ENCODE results near the gene CRTC3.

The CRTC3 gene

GRCh38 chr15:90560229-90560776 is 30.6 kb downstream of the CRTC3 start:
- Histone ChIP-seq H3K27ac (peak overlapping the region; percentile 76 to 85), H3K4me3 (no peak overlapping the region), H3K9me3 (no peaks in the 10 kb centered on the region), H3K4me1 (peaks cover 0 to 94% (median 81%) of the 10 kb centered on the region in 4 donors), H3K36me3 (no peaks in the 10 kb centered on the region), H3K27me3 (no peaks in the 10 kb centered on the region)
- no peak for TF ChIP-seq CTCF (IDR thresholded peaks at IDR 0.05)
- peak; percentile 68 to 82 for DNase-seq
- intact Hi-C loops (cut with DNase I; ENCODE audit: low total_unique reads) = no loop called here

- Histone ChIP-seq H3K4me3 (no peak overlapping the region), H3K27me3 (no peaks in the 10 kb centered on the region), H3K4me1 (peaks cover 0 to 83% (median 80%) of the 10 kb centered on the region in 4 donors), H3K9me3 (no peaks in the 10 kb centered on the region), H3K27ac (peak overlapping the region; percentile 76 to 85), H3K36me3 (no peaks in the 10 kb centered on the region)
- intact Hi-C loops (cut with DNase I; ENCODE audit: low total_unique reads) = no loop called here
- no peak for TF ChIP-seq CTCF (IDR thresholded peaks at IDR 0.05)
- DNase-seq = peak in 1 of 2 donors; percentile 45
Measured at GRCh38 chr15:90561344-90562244, 31.9 kb downstream of the CRTC3 start.

GRCh38 chr15:90562669-90563068 is 32.9 kb downstream of the CRTC3 start:
- no peaks in the 10 kb centered on the region for H3K36me3 ChIP-seq
- no peak for TF ChIP-seq CTCF (IDR thresholded peaks at IDR 0.05)
- no peak for DNase-seq
- H3K27me3 ChIP-seq = no peaks in the 10 kb centered on the region
- no peak overlapping the region for H3K4me3 ChIP-seq
- H3K9me3 ChIP-seq = no peaks in the 10 kb centered on the region
- intact Hi-C loops (cut with DNase I; ENCODE audit: low total_unique reads) = no loop called here
- H3K4me1 ChIP-seq = peaks cover 0 to 79% (median 71%) of the 10 kb centered on the region in 4 donors
- peak overlapping the region; percentile 76 to 85 for H3K27ac ChIP-seq

- no peak overlapping the region for H3K4me3 ChIP-seq
- no peak for TF ChIP-seq CTCF (IDR thresholded peaks at IDR 0.05)
- H3K27me3 ChIP-seq = no peaks in the 10 kb centered on the region
- H3K27ac ChIP-seq = peak overlapping the region; percentile 76 to 85
- no peaks in the 10 kb centered on the region for H3K9me3 ChIP-seq
- no peak for DNase-seq
- intact Hi-C loops (cut with DNase I; ENCODE audit: low total_unique reads) = no loop called here
- peaks cover 0 to 71% (median 64%) of the 10 kb centered on the region in 4 donors for H3K4me1 ChIP-seq
- no peaks in the 10 kb centered on the region for H3K36me3 ChIP-seq
Measured at GRCh38 chr15:90563463-90563862, 33.7 kb downstream of the CRTC3 start.

GRCh38 chr15:90564051-90564450 is 34.3 kb downstream of the CRTC3 start:
- DNase-seq = no peak
- Histone ChIP-seq H3K27ac (peak overlapping the region; percentile 76 to 85), H3K27me3 (no peaks in the 10 kb centered on the region), H3K36me3 (no peaks in the 10 kb centered on the region), H3K4me1 (peaks cover 0 to 65% (median 58%) of the 10 kb centered on the region in 4 donors), H3K4me3 (no peak overlapping the region), H3K9me3 (no peaks in the 10 kb centered on the region)
- intact Hi-C loops (cut with DNase I; ENCODE audit: low total_unique reads) = no loop called here
- no peak for TF ChIP-seq CTCF (IDR thresholded peaks at IDR 0.05)

Data from tibial artery (tissue), 4 donors.